K562 (cell line): ENCODE data around the gene FRA10AC1. TPM values are rescaled to one million over a fixed set of nuclear protein-coding genes. Genes with fewer than 3 reads are reported as not detected.

Source experiments
- ATAC-seq: fragments of 200-7000 bp; cut with Tn5 transposase; 3 replicates; pipeline ENCODE4 v1.9.1; 2020; ENCODE audit warnings: moderate library complexity
- BruUV-seq: library from RNA; stranded (reverse); fragments of 400-500 nt; replicated peaks from 2 replicates; lab custom pipeline; 2021; lab: Mats Ljungman, UMichigan
- CTCF ChIA-PET: fragments of 300-600 bp; formaldehyde crosslinking; extraction: SDS; loops from one replicate; lab custom pipeline; 2021; ENCODE audit warnings: low intra/inter-chr PET ratio; lab: Yijun Ruan, JAX
- POLR2A ChIA-PET: fragments of 300-600, 350-650 bp; sonication (Branson Sonifier 250); formaldehyde crosslinking; extraction: SDS; loops from one replicate; lab custom pipeline; 2021; ENCODE audit warnings: antibody characterized with exemption, inconsistent platforms; lab: Yijun Ruan, JAX
- DNase-seq, 4 experiments: peaks; one replicate each; pipeline versions ENCODE4 v3.0.0 to v3.0.0-alpha.2; 2011 to 2018; ENCODE audit warnings: low spot score in 3 of 4, mixed read lengths in 3 of 4; ENCODE audit errors: extremely low read depth in 1 of 4
- FAIRE-seq: peaks from 2 replicates; lab custom pipeline; 2011; peaks lifted over from hg19 to GRCh38; lab: Jason Lieb, UNC
- H2AFZ ChIP-seq: 2 replicates; pipeline ENCODE4 v1.6.0; 2011; ENCODE audit warnings: low read depth, low read length, control low read depth, inconsistent platforms
- H3K27ac ChIP-seq: fragments of 200-600 bp; 3 replicates; pipeline ENCODE4 v1.8.0; 2011; ENCODE audit warnings: low read depth, mild to moderate bottlenecking, control low read depth, inconsistent platforms, low read length, moderate library complexity, mixed read lengths; ENCODE audit errors: extremely low read depth
- H3K27me3 ChIP-seq, 2 experiments: fragments of 300-600 bp in 1 of 2; 2 replicates in 1 of 2; 3 replicates in 1 of 2; pipeline versions ENCODE4 v1.6.0 to v1.8.0; 2011; ENCODE audit warnings: inconsistent platforms in 2 of 2, low read length in 2 of 2, mild to moderate bottlenecking in 1 of 2, mixed read lengths in 1 of 2, moderate library complexity in 1 of 2; ENCODE audit not compliant: control insufficient read depth in 2 of 2, insufficient read depth in 2 of 2
- H3K36me3 ChIP-seq: fragments of 300-600 bp; 3 replicates; pipeline ENCODE4 v1.8.0; 2011; ENCODE audit warnings: mild to moderate bottlenecking, low read length, inconsistent platforms; ENCODE audit not compliant: control insufficient read depth, insufficient read depth
- H3K4me1 ChIP-seq, 2 experiments: fragments of 200-600 bp in 1 of 2; replicated peaks in 1 of 2; 2 replicates in 1 of 2; 3 replicates in 1 of 2; pipeline versions ENCODE4 v1.5.1 to v1.8.0; 2011; ENCODE audit warnings: inconsistent platforms in 2 of 2, low read length in 2 of 2, mild to moderate bottlenecking in 1 of 2, mixed read lengths in 1 of 2, moderate library complexity in 1 of 2; ENCODE audit not compliant: control insufficient read depth in 2 of 2, insufficient read depth in 2 of 2
- H3K4me2 ChIP-seq: 2 replicates; pipeline ENCODE4 v1.6.1; 2011; ENCODE audit warnings: low read length, control low read depth, inconsistent platforms, mixed read lengths; ENCODE audit not compliant: insufficient read depth
- H3K4me3 ChIP-seq: fragments of 200-600 bp; sonication (generic), shearing (Covaris generic); 2 replicates; pipeline ENCODE4 v1.5.1; 2016; ENCODE audit warnings: control low read depth, inconsistent platforms
- H3K79me2 ChIP-seq: fragments of 200-600 bp; 3 replicates; pipeline ENCODE4 v1.8.0; 2011; ENCODE audit warnings: low read length, inconsistent platforms; ENCODE audit not compliant: control insufficient read depth, insufficient read depth
- H3K9ac ChIP-seq, 2 experiments: 2 replicates each; pipeline versions ENCODE4 v1.6.0 to v1.6.1; 2011; ENCODE audit warnings: low read depth in 2 of 2, low read length in 2 of 2, control low read depth in 1 of 2, inconsistent platforms in 1 of 2, mild to moderate bottlenecking in 1 of 2, mixed read lengths in 1 of 2; ENCODE audit not compliant: insufficient read depth in 1 of 2
- H3K9me1 ChIP-seq: one replicate; pipeline ENCODE4 v1.6.0; 2011; ENCODE audit warnings: inconsistent platforms, mild to moderate bottlenecking, low read length, moderate library complexity; ENCODE audit not compliant: control insufficient read depth, insufficient read depth
- H3K9me3 ChIP-seq: replicated peaks from 2 replicates; pipeline ENCODE4 v1.5.1; 2011; ENCODE audit warnings: low read depth, low read length, inconsistent platforms; ENCODE audit not compliant: control insufficient read depth, insufficient read depth
- H4K20me1 ChIP-seq: replicated peaks from 2 replicates; pipeline ENCODE4 v1.6.1; 2011; ENCODE audit warnings: low read length, inconsistent platforms, mixed read lengths; ENCODE audit not compliant: control insufficient read depth, insufficient read depth
- KAT7 ChIP-seq: sonication (generic); formaldehyde crosslinking; IDR thresholded peaks from 2 replicates; pipeline ENCODE4 v1.8.0; 2022; ENCODE audit warnings: missing genetic modification reagents, mild to moderate bottlenecking, borderline replicate concordance
- KDM4B ChIP-seq, 2 experiments: fragments of 450-650 bp in 1 of 2; sonication (generic) in 1 of 2; IDR thresholded peaks; 2 replicates each; pipeline ENCODE4 v1.6.1; 2016 to 2017; ENCODE audit warnings: borderline replicate concordance in 2 of 2, antibody characterized with exemption in 1 of 2, low read depth in 1 of 2, mild to moderate bottlenecking in 1 of 2
- NFRKB ChIP-seq: fragments of 450-650 bp; IDR thresholded peaks from 2 replicates; pipeline ENCODE4 v1.6.1; 2016; ENCODE audit warnings: low read depth
- POLR2AphosphoS5 ChIP-seq: IDR thresholded peaks from 2 replicates; pipeline ENCODE4 v1.6.1; 2011; ENCODE audit warnings: mild to moderate bottlenecking, low read depth, low read length, moderate library complexity; ENCODE audit not compliant: control insufficient read depth, insufficient read depth
- XRCC4 ChIP-seq: IDR thresholded peaks from one replicate; pipeline ENCODE4 v1.6.1; 2011; ENCODE audit not compliant: insufficient read depth, insufficient read length; ENCODE audit errors: extremely low read depth
- ZFP36 ChIP-seq: fragments of 150-350 bp; IDR thresholded peaks from 2 replicates; pipeline ENCODE4 v1.6.1; 2018; ENCODE audit warnings: low read length, low read depth; ENCODE audit not compliant: partially characterized antibody
- WGBS: fragments of 100-300 bp; shearing (Covaris generic); methylation state at CpG from one replicate; pipeline ENCODE4 v1.1.6; 2016; ENCODE audit warnings: low coverage, mixed read lengths; ENCODE audit not compliant: insufficient coverage; ENCODE audit errors: missing lambda C conversion rate; 5-methylcytosine and 5-hydroxymethylcytosine counted together
- in situ Hi-C: fragments of 300-500 bp; cut with MboI; formaldehyde crosslinking; loops from 4 replicates; pipeline ENCODE4 v1.15.0; 2018; ENCODE audit warnings: inconsistent platforms, mixed read lengths
- intact Hi-C: fragments of 100-400 bp; cut with micrococcal nuclease; formaldehyde crosslinking; loops from 2 replicates; pipeline ENCODE4 v1.14.2; 2022
- polyA plus RNA-seq, 8 experiments: library from polyadenylated mRNA; depleted of rRNA in 4 of 8; stranded (reverse) in 5 of 8; unstranded in 3 of 8; fragments of >200 nt; fragmentation: Nextera tagmentation in 2 of 8; fragmentation: Illumina TruSeq in 1 of 8; extraction: Ambion mirVana in 2 of 8; extraction: Trizol in 1 of 8; gene quantifications; 2 replicates each; pipeline versions ENCODE4 v1.2.1 to v1.2.3, GENCODE V29; 2011 to 2014; ENCODE audit warnings: inconsistent platforms in 1 of 8, missing spikeins in 1 of 8
- total RNA-seq, 7 experiments: library from RNA; depleted of rRNA in 6 of 7; stranded (reverse); fragments of >200 nt in 6 of 7; fragmentation: Illumina TruSeq in 2 of 7; extraction: Trizol in 2 of 7; gene quantifications; 2 replicates each; pipeline versions ENCODE4 v1.2.1 to v1.2.3, GENCODE V29; 2011 to 2021; ENCODE audit warnings: low replicate concordance in 1 of 7
- TF ChIP-seq, protein P1 (sequence below): sonication (generic); formaldehyde crosslinking; IDR thresholded peaks from 2 replicates; pipeline ENCODE4 v1.5.0; 2020; ENCODE audit warnings: missing genetic modification reagents
- TF ChIP-seq, protein P2 (sequence below), 3 experiments: fragments of 200-800 bp in 1 of 3; sonication (Bioruptor generic) in 1 of 3; sonication (generic) in 1 of 3; formaldehyde crosslinking in 1 of 3; IDR thresholded peaks; 2 replicates each; pipeline versions ENCODE4 v1.6.1 to v1.8.0; 2016 to 2022; ENCODE audit warnings: mild to moderate bottlenecking in 2 of 3, missing compliant biosample characterization in 2 of 3, missing genetic modification characterization in 2 of 3, missing genetic modification reagents in 1 of 3
- TF ChIP-seq, protein P3 (sequence below): fragments of 450-650 bp; IDR thresholded peaks from 2 replicates; pipeline ENCODE4 v1.6.1; 2018; ENCODE audit warnings: mild to moderate bottlenecking, low read depth; ENCODE audit not compliant: partially characterized antibody
- TF ChIP-seq, protein P4 (sequence below): sonication (generic); formaldehyde crosslinking; IDR thresholded peaks from 2 replicates; pipeline ENCODE4 v1.8.0; 2022; ENCODE audit warnings: mild to moderate bottlenecking, missing genetic modification reagents
- TF ChIP-seq, protein P5 (sequence below): sonication (generic); formaldehyde crosslinking; IDR thresholded peaks from 2 replicates; pipeline ENCODE4 v1.8.0; 2023; ENCODE audit warnings: mild to moderate bottlenecking, missing genetic modification reagents
- TF ChIP-seq, protein P6 (sequence below): fragments of 250-450 bp; sonication (Bioruptor Pico); IDR thresholded peaks from 2 replicates; pipeline ENCODE4 v1.8.0; 2021; ENCODE audit warnings: borderline replicate concordance, mild to moderate bottlenecking, moderate library complexity; ENCODE audit not compliant: poor library complexity, severe bottlenecking

Gene FRA10AC1
- total and polyA plus RNA-seq, 9 of the 15 experiments (the other 6 are each of a cell fraction or from before 2014, with no cell fraction given) = 4.4 to 11.8 (median 8.0) TPM

DNA sequence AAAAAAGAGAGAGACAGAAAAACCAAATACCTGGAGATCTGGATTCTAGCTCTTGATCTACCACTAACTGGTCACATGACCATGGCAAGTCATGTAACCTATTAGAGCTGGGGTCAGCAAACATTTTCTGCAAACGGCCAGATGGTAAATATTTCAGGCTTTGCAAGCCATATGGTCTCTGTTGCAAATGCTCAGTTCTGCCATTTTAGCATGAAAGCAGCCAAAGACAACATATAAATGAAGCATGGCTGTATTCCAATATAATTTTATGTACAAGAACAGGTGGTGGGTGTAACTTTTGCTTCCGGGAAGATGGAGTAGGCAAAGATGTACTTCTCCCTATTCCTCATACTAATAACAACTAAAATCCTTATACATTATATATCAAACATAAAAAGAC lies 6.7 kb downstream of the FRA10AC1 start:
- Histone ChIP-seq H3K27me3 (no peaks in the 10 kb centered on the region), H3K4me3 (no peak overlapping the region), H2AFZ (no peak overlapping the region), H3K27ac (no peak overlapping the region), H3K9me3 (no peaks in the 10 kb centered on the region), H3K36me3 (peaks cover 29% of the 10 kb centered on the region; the same call in 1 of the 3 replicates), H3K79me2 (no peaks in the 10 kb centered on the region), H3K9ac (no peak overlapping the region), H4K20me1 (no peaks in the 10 kb centered on the region), H3K9me1 (no peaks in the 10 kb centered on the region), H3K4me1 (no peaks in the 10 kb centered on the region), H3K4me2 (no peak overlapping the region)
- no TSS peak for BruUV-seq
- FAIRE-seq (no peak), DNase-seq (no peak), ATAC-seq (no peak)
- ChIA-PET POLR2A (no interaction called here), CTCF (no interaction called here)
- intact Hi-C loops = no loop called here
- in situ Hi-C loops = no loop called here
- 96% methylated on average over 2 of the region's 2 CpGs for WGBS
- TF ChIP-seq, protein P1, sequence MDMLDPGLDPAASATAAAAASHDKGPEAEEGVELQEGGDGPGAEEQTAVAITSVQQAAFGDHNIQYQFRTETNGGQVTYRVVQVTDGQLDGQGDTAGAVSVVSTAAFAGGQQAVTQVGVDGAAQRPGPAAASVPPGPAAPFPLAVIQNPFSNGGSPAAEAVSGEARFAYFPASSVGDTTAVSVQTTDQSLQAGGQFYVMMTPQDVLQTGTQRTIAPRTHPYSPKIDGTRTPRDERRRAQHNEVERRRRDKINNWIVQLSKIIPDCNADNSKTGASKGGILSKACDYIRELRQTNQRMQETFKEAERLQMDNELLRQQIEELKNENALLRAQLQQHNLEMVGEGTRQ (CRISPR knock-in tag) = no peak
- TF ChIP-seq XRCC4 (no peak), ZFP36 (no peak), POLR2AphosphoS5 (no peak), KAT7 (CRISPR knock-in tag) (no peak), NFRKB (no peak), KDM4B (IDR thresholded peaks at IDR 0.05; ENCODE audit: borderline replicate concordance in 2 of 2, low read depth in 1 of 2) (no peak)
- TF ChIP-seq, protein P2, sequence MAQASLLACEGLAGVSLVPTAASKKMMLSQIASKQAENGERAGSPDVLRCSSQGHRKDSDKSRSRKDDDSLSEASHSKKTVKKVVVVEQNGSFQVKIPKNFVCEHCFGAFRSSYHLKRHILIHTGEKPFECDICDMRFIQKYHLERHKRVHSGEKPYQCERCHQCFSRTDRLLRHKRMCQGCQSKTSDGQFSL (CRISPR knock-in tag; IDR thresholded peaks at IDR 0.05) = no peak
- TF ChIP-seq, protein P2 (tag; IDR thresholded peaks at IDR 0.05) = no peak
- TF ChIP-seq, protein P3, sequence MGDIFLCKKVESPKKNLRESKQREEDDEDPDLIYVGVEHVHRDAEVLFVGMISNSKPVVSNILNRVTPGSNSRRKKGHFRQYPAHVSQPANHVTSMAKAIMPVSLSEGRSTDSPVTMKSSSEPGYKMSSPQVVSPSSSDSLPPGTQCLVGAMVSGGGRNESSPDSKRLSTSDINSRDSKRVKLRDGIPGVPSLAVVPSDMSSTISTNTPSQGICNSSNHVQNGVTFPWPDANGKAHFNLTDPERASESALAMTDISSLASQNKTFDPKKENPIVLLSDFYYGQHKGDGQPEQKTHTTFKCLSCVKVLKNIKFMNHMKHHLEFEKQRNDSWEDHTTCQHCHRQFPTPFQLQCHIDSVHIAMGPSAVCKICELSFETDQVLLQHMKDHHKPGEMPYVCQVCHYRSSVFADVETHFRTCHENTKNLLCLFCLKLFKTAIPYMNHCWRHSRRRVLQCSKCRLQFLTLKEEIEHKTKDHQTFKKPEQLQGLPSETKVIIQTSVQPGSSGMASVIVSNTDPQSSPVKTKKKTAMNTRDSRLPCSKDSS = no peak
- TF ChIP-seq, protein P4, sequence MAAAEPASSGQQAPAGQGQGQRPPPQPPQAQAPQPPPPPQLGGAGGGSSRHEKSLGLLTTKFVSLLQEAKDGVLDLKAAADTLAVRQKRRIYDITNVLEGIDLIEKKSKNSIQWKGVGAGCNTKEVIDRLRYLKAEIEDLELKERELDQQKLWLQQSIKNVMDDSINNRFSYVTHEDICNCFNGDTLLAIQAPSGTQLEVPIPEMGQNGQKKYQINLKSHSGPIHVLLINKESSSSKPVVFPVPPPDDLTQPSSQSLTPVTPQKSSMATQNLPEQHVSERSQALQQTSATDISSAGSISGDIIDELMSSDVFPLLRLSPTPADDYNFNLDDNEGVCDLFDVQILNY (CRISPR knock-in tag) = no peak
- TF ChIP-seq, protein P5, sequence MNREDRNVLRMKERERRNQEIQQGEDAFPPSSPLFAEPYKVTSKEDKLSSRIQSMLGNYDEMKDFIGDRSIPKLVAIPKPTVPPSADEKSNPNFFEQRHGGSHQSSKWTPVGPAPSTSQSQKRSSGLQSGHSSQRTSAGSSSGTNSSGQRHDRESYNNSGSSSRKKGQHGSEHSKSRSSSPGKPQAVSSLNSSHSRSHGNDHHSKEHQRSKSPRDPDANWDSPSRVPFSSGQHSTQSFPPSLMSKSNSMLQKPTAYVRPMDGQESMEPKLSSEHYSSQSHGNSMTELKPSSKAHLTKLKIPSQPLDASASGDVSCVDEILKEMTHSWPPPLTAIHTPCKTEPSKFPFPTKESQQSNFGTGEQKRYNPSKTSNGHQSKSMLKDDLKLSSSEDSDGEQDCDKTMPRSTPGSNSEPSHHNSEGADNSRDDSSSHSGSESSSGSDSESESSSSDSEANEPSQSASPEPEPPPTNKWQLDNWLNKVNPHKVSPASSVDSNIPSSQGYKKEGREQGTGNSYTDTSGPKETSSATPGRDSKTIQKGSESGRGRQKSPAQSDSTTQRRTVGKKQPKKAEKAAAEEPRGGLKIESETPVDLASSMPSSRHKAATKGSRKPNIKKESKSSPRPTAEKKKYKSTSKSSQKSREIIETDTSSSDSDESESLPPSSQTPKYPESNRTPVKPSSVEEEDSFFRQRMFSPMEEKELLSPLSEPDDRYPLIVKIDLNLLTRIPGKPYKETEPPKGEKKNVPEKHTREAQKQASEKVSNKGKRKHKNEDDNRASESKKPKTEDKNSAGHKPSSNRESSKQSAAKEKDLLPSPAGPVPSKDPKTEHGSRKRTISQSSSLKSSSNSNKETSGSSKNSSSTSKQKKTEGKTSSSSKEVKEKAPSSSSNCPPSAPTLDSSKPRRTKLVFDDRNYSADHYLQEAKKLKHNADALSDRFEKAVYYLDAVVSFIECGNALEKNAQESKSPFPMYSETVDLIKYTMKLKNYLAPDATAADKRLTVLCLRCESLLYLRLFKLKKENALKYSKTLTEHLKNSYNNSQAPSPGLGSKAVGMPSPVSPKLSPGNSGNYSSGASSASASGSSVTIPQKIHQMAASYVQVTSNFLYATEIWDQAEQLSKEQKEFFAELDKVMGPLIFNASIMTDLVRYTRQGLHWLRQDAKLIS (CRISPR knock-in tag) = no peak
- TF ChIP-seq, protein P6, sequence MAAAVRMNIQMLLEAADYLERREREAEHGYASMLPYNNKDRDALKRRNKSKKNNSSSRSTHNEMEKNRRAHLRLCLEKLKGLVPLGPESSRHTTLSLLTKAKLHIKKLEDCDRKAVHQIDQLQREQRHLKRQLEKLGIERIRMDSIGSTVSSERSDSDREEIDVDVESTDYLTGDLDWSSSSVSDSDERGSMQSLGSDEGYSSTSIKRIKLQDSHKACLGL = no peak
